IMR-90 (cell line): ENCODE results near the gene SH3BGRL3. TPM values are rescaled to one million over a fixed set of nuclear protein-coding genes. Genes with fewer than 3 reads are reported as not detected.
A peak's percentile ranks its signal among the peaks of the same experiment; 100 is the strongest.

Experiments
- ATAC-seq: fragments of 200-7000 bp; cut with Tn5 transposase; 2 replicates; pipeline ENCODE4 v1.9.1; 2020; ENCODE audit warnings: low read depth, mild to moderate bottlenecking, moderate library complexity
- BruUV-seq: library from RNA; stranded (reverse); fragments of 400-500 nt; replicated peaks from 2 replicates; lab custom pipeline; 2021; lab: Mats Ljungman, UMichigan
- CTCF ChIA-PET: fragments of 300-600 bp; formaldehyde crosslinking; extraction: SDS; loops from one replicate; lab custom pipeline; 2021; ENCODE audit warnings: antibody characterized with exemption; lab: Yijun Ruan, JAX
- POLR2A ChIA-PET: fragments of 300-600 bp; sonication (Branson Sonifier 250); formaldehyde crosslinking; loops from one replicate; lab custom pipeline; 2022; ENCODE audit warnings: antibody characterized with exemption; ENCODE audit not compliant: unreplicated experiment; lab: Charles Lee
- DNase-seq: peaks from one replicate; pipeline ENCODE4 v3.0.0; 2013
- H2AFZ ChIP-seq: replicated peaks from 2 replicates; pipeline ENCODE3; 2013; ENCODE audit warnings: low read length, mild to moderate bottlenecking; ENCODE audit not compliant: poor library complexity
- H2AK5ac ChIP-seq: 2 replicates; pipeline ENCODE4 v1.6.1; 2013; ENCODE audit warnings: low read depth, low read length, inconsistent platforms
- H2AK9ac ChIP-seq: replicated peaks from 2 replicates; pipeline ENCODE3; 2013; ENCODE audit warnings: mild to moderate bottlenecking, low read depth, low read length, moderate library complexity; ENCODE audit not compliant: poor library complexity
- H2BK120ac ChIP-seq: 2 replicates; pipeline ENCODE4 v1.6.1; 2013; ENCODE audit warnings: low read depth, low read length, inconsistent platforms
- H2BK15ac ChIP-seq: 3 replicates; pipeline ENCODE4 v1.6.1; 2013; ENCODE audit warnings: low read depth, low read length, inconsistent platforms
- H2BK20ac ChIP-seq: 2 replicates; pipeline ENCODE4 v1.6.1; 2013; ENCODE audit warnings: low read depth, mild to moderate bottlenecking, inconsistent platforms, low read length, moderate library complexity
- H2BK5ac ChIP-seq: 2 replicates; pipeline ENCODE4 v1.6.1; 2013; ENCODE audit warnings: mild to moderate bottlenecking, low read depth, low read length, inconsistent platforms; ENCODE audit not compliant: poor library complexity, severe bottlenecking
- H3K14ac ChIP-seq: replicated peaks from 2 replicates; pipeline ENCODE4 v1.6.1; 2013; ENCODE audit warnings: low read depth, low read length, inconsistent platforms
- H3K18ac ChIP-seq: 2 replicates; pipeline ENCODE4 v1.6.1; 2013; ENCODE audit warnings: low read depth, low read length, control low read depth
- H3K23ac ChIP-seq: 2 replicates; pipeline ENCODE4 v1.6.1; 2013; ENCODE audit warnings: low read depth, low read length, inconsistent platforms
- H3K27ac ChIP-seq: 2 replicates; pipeline ENCODE4 v1.5.1; 2013; ENCODE audit warnings: mild to moderate bottlenecking, control low read depth, low read length; ENCODE audit not compliant: insufficient read depth
- H3K27me3 ChIP-seq: 2 replicates; pipeline ENCODE4 v1.6.1; 2013; ENCODE audit warnings: low read length; ENCODE audit not compliant: control insufficient read depth, insufficient read depth
- H3K36me3 ChIP-seq: 2 replicates; pipeline ENCODE4 v1.6.1; 2013; ENCODE audit warnings: low read length, mixed read lengths; ENCODE audit not compliant: control insufficient read depth, insufficient read depth
- H3K4ac ChIP-seq: 2 replicates; pipeline ENCODE4 v1.6.1; 2013; ENCODE audit warnings: low read depth, low read length, inconsistent platforms
- H3K4me1 ChIP-seq: 2 replicates; pipeline ENCODE4 v1.6.1; 2013; ENCODE audit warnings: low read length, mixed read lengths; ENCODE audit not compliant: control insufficient read depth, insufficient read depth
- H3K4me2 ChIP-seq: 2 replicates; pipeline ENCODE4 v1.6.1; 2013; ENCODE audit warnings: low read depth, mild to moderate bottlenecking, control low read depth, low read length, moderate library complexity
- H3K4me3 ChIP-seq: 2 replicates; pipeline ENCODE4 v1.5.1; 2013; ENCODE audit warnings: low read depth, mild to moderate bottlenecking, control low read depth, low read length, moderate library complexity; ENCODE audit not compliant: insufficient read depth
- H3K56ac ChIP-seq: 2 replicates; pipeline ENCODE4 v1.6.1; 2013; ENCODE audit warnings: low read length, inconsistent platforms; ENCODE audit not compliant: insufficient read depth; ENCODE audit errors: extremely low read depth
- H3K79me1 ChIP-seq, 2 experiments: 2 replicates each; pipeline ENCODE4 v1.6.1; 2013; ENCODE audit warnings: low read length in 2 of 2, inconsistent platforms in 1 of 2, low read depth in 1 of 2
- H3K9ac ChIP-seq: 2 replicates; pipeline ENCODE4 v1.6.1; 2013; ENCODE audit warnings: low read depth, low read length, control low read depth
- H3K9me1 ChIP-seq: 2 replicates; pipeline ENCODE4 v1.6.1; 2013; ENCODE audit warnings: low read length, inconsistent platforms; ENCODE audit not compliant: insufficient read depth
- H3K9me3 ChIP-seq: 2 replicates; pipeline ENCODE4 v1.6.1; 2013; ENCODE audit warnings: low read length; ENCODE audit not compliant: control insufficient read depth, insufficient read depth
- H4K20me1 ChIP-seq: 2 replicates; pipeline ENCODE4 v1.6.1; 2013; ENCODE audit warnings: low read length, inconsistent platforms; ENCODE audit not compliant: insufficient read depth
- H4K5ac ChIP-seq: 2 replicates; pipeline ENCODE4 v1.6.1; 2013; ENCODE audit warnings: mild to moderate bottlenecking, low read depth, low read length, control low read depth
- H4K8ac ChIP-seq, 2 experiments: 2 replicates each; pipeline ENCODE4 v1.6.1; 2013; ENCODE audit warnings: low read depth in 2 of 2, low read length in 2 of 2, control low read depth in 1 of 2, inconsistent platforms in 1 of 2
- H4K91ac ChIP-seq: 2 replicates; pipeline ENCODE4 v1.6.1; 2013; ENCODE audit warnings: low read depth, low read length, inconsistent platforms; ENCODE audit not compliant: insufficient read depth
- BHLHE40 ChIP-seq: fragments of 150-350 bp; IDR thresholded peaks from 2 replicates; pipeline ENCODE4 v1.6.1; 2016; ENCODE audit warnings: mild to moderate bottlenecking, low read depth, low read length
- CEBPB ChIP-seq: IDR thresholded peaks from 2 replicates; pipeline ENCODE4 v1.6.1; 2012; ENCODE audit warnings: low read depth, low read length, improper control_type of control experiment
- CTCF ChIP-seq: conservative IDR thresholded peaks from 2 replicates; pipeline ENCODE4 v1.5.1; 2012; ENCODE audit warnings: mild to moderate bottlenecking, low read depth, low read length, improper control_type of control experiment
- ELK1 ChIP-seq: fragments of 150-350 bp; IDR thresholded peaks from 2 replicates; pipeline ENCODE4 v1.6.1; 2016; ENCODE audit warnings: low read depth, mild to moderate bottlenecking, low read length, moderate library complexity, borderline replicate concordance
- FOS ChIP-seq: fragments of 150-350 bp; IDR thresholded peaks from 2 replicates; pipeline ENCODE4 v1.6.1; 2016; ENCODE audit warnings: low read depth, low read length
- MAZ ChIP-seq: IDR thresholded peaks from 2 replicates; pipeline ENCODE4 v1.6.1; 2012; ENCODE audit warnings: low read depth, mild to moderate bottlenecking, low read length, improper control_type of control experiment, moderate library complexity, borderline replicate concordance
- MXI1 ChIP-seq: IDR thresholded peaks from 2 replicates; pipeline ENCODE4 v1.6.1; 2012; ENCODE audit warnings: low read depth, mild to moderate bottlenecking, low read length, moderate library complexity, borderline replicate concordance
- NFE2L2 ChIP-seq: fragments of 150-350 bp; IDR thresholded peaks from 2 replicates; pipeline ENCODE4 v1.6.1; 2016; ENCODE audit warnings: low read depth, mild to moderate bottlenecking, low read length
- POLR2A ChIP-seq: IDR thresholded peaks from 2 replicates; pipeline ENCODE4 v1.6.1; 2012; ENCODE audit warnings: mild to moderate bottlenecking, low read depth, low read length
- RAD21 ChIP-seq: IDR thresholded peaks from 2 replicates; pipeline ENCODE4 v1.6.1; 2012; ENCODE audit warnings: low read length, improper control_type of control experiment
- RCOR1 ChIP-seq: IDR thresholded peaks from 2 replicates; pipeline ENCODE4 v1.6.1; 2012; ENCODE audit warnings: mild to moderate bottlenecking, low read length, improper control_type of control experiment; ENCODE audit not compliant: insufficient replicate concordance
- RFX5 ChIP-seq: IDR thresholded peaks from 2 replicates; pipeline ENCODE4 v1.8.0; 2012; ENCODE audit warnings: low read depth, mild to moderate bottlenecking, low read length, moderate library complexity
- SMC3 ChIP-seq: fragments of 150-350 bp; IDR thresholded peaks from 2 replicates; pipeline ENCODE4 v1.6.1; 2016; ENCODE audit warnings: low read depth, mild to moderate bottlenecking, antibody characterized with exemption, low read length, moderate library complexity
- USF2 ChIP-seq: fragments of 150-350 bp; IDR thresholded peaks from 2 replicates; pipeline ENCODE4 v1.6.1; 2017; ENCODE audit warnings: mild to moderate bottlenecking, antibody characterized with exemption, low read length, low read depth
- WGBS, 2 experiments: methylation state at CpG; one replicate each; pipeline versions ENCODE4 v1.1.5 to v1.1.7; 2013; ENCODE audit warnings: missing lambda C conversion rate in 2 of 2; ENCODE audit not compliant: insufficient read length in 1 of 2; ENCODE audit errors: extremely low coverage in 2 of 2; 5-methylcytosine and 5-hydroxymethylcytosine counted together
- dilution Hi-C: fragments of 300-500 bp; cut with HindIII; formaldehyde crosslinking; loops from one replicate; pipeline ENCODE4 v1.14.3; 2018; ENCODE audit warnings: low sequenced_read_pairs; ENCODE audit not compliant: unreplicated experiment
- in situ Hi-C: fragments of 300-500 bp; cut with MboI; formaldehyde crosslinking; loops from 3 replicates; pipeline ENCODE4 v1.14.3; 2019; ENCODE audit warnings: low sequenced_read_pairs, inconsistent platforms, mixed read lengths
- intact Hi-C: fragments of 100-400 bp; cut with micrococcal nuclease; formaldehyde crosslinking; loops from 2 replicates; pipeline ENCODE4 v1.10.0; 2022
- polyA plus RNA-seq, 3 experiments: library from polyadenylated mRNA; depleted of rRNA; stranded (reverse); fragments of >200 nt; gene quantifications; 2 replicates each; pipeline ENCODE4 v1.2.3, GENCODE V29; 2012; ENCODE audit warnings: low replicate concordance in 1 of 3
- total RNA-seq: library from RNA; depleted of rRNA; stranded (reverse); fragments of >200 nt; gene quantifications from 2 replicates; pipeline ENCODE4 v1.2.3, GENCODE V29; 2012

Gene SH3BGRL3
- total and polyA plus RNA-seq, 2 of the 4 experiments (the other 2 are of a cell fraction) = 35.0 to 483 TPM

- dilution Hi-C loops = no loop called here
- peak overlapping the region; percentile 96 for H4K5ac ChIP-seq
- DNase-seq (peak; percentile 77), ATAC-seq (peak; percentile 100)
- peak overlapping the region; percentile 92 for H2AK5ac ChIP-seq
- H3K4me1 ChIP-seq = peaks cover 3% of the 10 kb centered on the region
- H3K4me2 ChIP-seq = peak overlapping the region; percentile 62
- peak overlapping the region; percentile 92 for H2AK9ac ChIP-seq
- peak overlapping the region; percentile 92 to 99 for H4K8ac ChIP-seq
- peak overlapping the region; percentile 96; the same call in 2 of the 3 replicates for H2BK15ac ChIP-seq
- H3K27me3 ChIP-seq = peaks cover 9% of the 10 kb centered on the region
- no peaks in the 10 kb centered on the region for H3K79me1 ChIP-seq
- peak overlapping the region; percentile 82 for H2BK120ac ChIP-seq
- peak overlapping the region; percentile 77 for H3K14ac ChIP-seq
- H3K9me1 ChIP-seq = no peaks in the 10 kb centered on the region
- peak overlapping the region; percentile 96 for H4K91ac ChIP-seq
- H3K27ac ChIP-seq = no peak overlapping the region
- 9% methylated on average over 5 of the region's 16 CpGs; no CpG with 5 or more reads in 1 of the 2 experiments for WGBS, 2 experiments
- CTCF ChIA-PET = interaction anchor here (0.6 to 2.8 kb wide), 8 partner anchors 11 to 178 kb away, joined by 3 to 18 read pairs (median 4); partner anchors contain the start of gene SH3BGRL3
- no TSS peak for BruUV-seq
- no peak overlapping the region for H3K4me3 ChIP-seq
- peak overlapping the region; percentile 35 for H2BK5ac ChIP-seq
- H3K23ac ChIP-seq = no peak overlapping the region
- H2BK20ac ChIP-seq = peak overlapping the region; percentile 85
- peak overlapping the region; percentile 60 for H3K9ac ChIP-seq
- in situ Hi-C loops = no loop called here
- no peaks in the 10 kb centered on the region for H3K9me3 ChIP-seq
- POLR2A ChIA-PET = interaction anchor here (0.5 to 0.9 kb wide), 3 partner anchors 14 to 49 kb away, joined by 3 to 14 read pairs (median 6); no protein-coding TSS in a partner anchor
- H4K20me1 ChIP-seq = no peaks in the 10 kb centered on the region
- peak overlapping the region; percentile 98 for H2AFZ ChIP-seq
- intact Hi-C loops = loop anchor here (1.0 to 2.0 kb wide), 5 partner anchors 46 to 285 kb away; partner anchors contain the start of gene ZNF593
- H3K36me3 ChIP-seq = no peaks in the 10 kb centered on the region
- peak overlapping the region; percentile 58 for H3K18ac ChIP-seq
- H3K56ac ChIP-seq = no peak overlapping the region
- H3K4ac ChIP-seq = peak overlapping the region; percentile 92
- TF ChIP-seq POLR2A (0 out of 2 replicates have a peak, but pooled peaks have one; percentile 38), CTCF (peak; percentile 97), RCOR1 (no peak), ELK1 (no peak), FOS (no peak), RFX5 (no peak), USF2 (no peak), SMC3 (peak; percentile 97), RAD21 (peak; percentile 98), BHLHE40 (no peak), NFE2L2 (no peak), CEBPB (no peak), MXI1 (no peak), MAZ (peak; percentile 67; the same call in 1 of the 2 replicates)
Measured at GRCh38 chr1:26321315-26322041, 41.6 kb downstream of the SH3BGRL3 start.
